ENCODE measurements around the gene STXBP6. TPM values are rescaled to one million over a fixed set of nuclear protein-coding genes. Genes with fewer than 3 reads are reported as not detected.

Gene STXBP6
- total and polyA plus RNA-seq, 2 of the 13 experiments (the other 11 are each of a cell fraction or from before 2014, with no cell fraction given): 35.3 to 42.8 TPM

- TF ChIP-seq RFXAP (CRISPR knock-in tag; IDR thresholded peaks at IDR 0.05; ENCODE audit: borderline replicate concordance) (no peak), SP1 (IDR thresholded peaks at IDR 0.05) (no peak), SP1 (CRISPR knock-in tag; IDR thresholded peaks at IDR 0.05) (no peak), ZFY (CRISPR knock-in tag; IDR thresholded peaks at IDR 0.05) (no peak), ZNF468 (CRISPR knock-in tag; IDR thresholded peaks at IDR 0.05) (no peak), STAT6 (CRISPR knock-in tag; IDR thresholded peaks at IDR 0.05; ENCODE audit: borderline replicate concordance) (0 out of 2 replicates have a peak, but pooled peaks have one; percentile 42), CBX1 (IDR thresholded peaks at IDR 0.05; ENCODE audit: low read depth) (no peak), RXRA (CRISPR knock-in tag; IDR thresholded peaks at IDR 0.05) (no peak; the same call in 1 of the 2 replicates), ZFX (CRISPR knock-in tag; IDR thresholded peaks at IDR 0.05; ENCODE audit: low read depth) (peak; percentile 69), TGIF2 (CRISPR knock-in tag; IDR thresholded peaks at IDR 0.05) (no peak), ZNF782 (CRISPR knock-in tag; IDR thresholded peaks at IDR 0.05; ENCODE audit: borderline replicate concordance) (no peak), TSC22D2 (CRISPR knock-in tag; IDR thresholded peaks at IDR 0.05; ENCODE audit: borderline replicate concordance) (no peak; the same call in 1 of the 2 replicates), NBN (conservative IDR thresholded peaks at IDR 0.05) (no peak), ZFP90 (CRISPR knock-in tag; IDR thresholded peaks at IDR 0.05; ENCODE audit: borderline replicate concordance) (no peak), PHF21A (CRISPR knock-in tag; IDR thresholded peaks at IDR 0.05) (peak; percentile 66), TFAP4 (IDR thresholded peaks at IDR 0.05; ENCODE audit: borderline replicate concordance, low read depth) (no peak), ZSCAN12 (CRISPR knock-in tag; IDR thresholded peaks at IDR 0.05) (no peak), KMT2B (CRISPR knock-in tag; IDR thresholded peaks at IDR 0.05) (no peak), ZNF460 (CRISPR knock-in tag; IDR thresholded peaks at IDR 0.05; ENCODE audit: borderline replicate concordance) (no peak), ZNF614 (CRISPR knock-in tag; IDR thresholded peaks at IDR 0.05; ENCODE audit: borderline replicate concordance) (peak; percentile 75), ZNF329 (CRISPR knock-in tag; IDR thresholded peaks at IDR 0.05; ENCODE audit: low read depth) (no peak), YEATS4 (CRISPR knock-in tag; IDR thresholded peaks at IDR 0.05; ENCODE audit: borderline replicate concordance) (no peak), ZBTB44 (CRISPR knock-in tag; IDR thresholded peaks at IDR 0.05) (no peak), ZNF740 (CRISPR knock-in tag; IDR thresholded peaks at IDR 0.05) (no peak), RBM39 (IDR thresholded peaks at IDR 0.05; ENCODE audit: low read depth, low read length, poor library complexity, severe bottlenecking) (no peak), RARA (CRISPR knock-in tag; IDR thresholded peaks at IDR 0.05) (peak; percentile 42), HNRNPH1 (optimal IDR thresholded peaks at IDR 0.05; ENCODE audit: low read depth, low read length) (no peak), NFATC3 (CRISPR knock-in tag; IDR thresholded peaks at IDR 0.05) (no peak), ZEB1 (IDR thresholded peaks at IDR 0.05; ENCODE audit: insufficient replicate concordance, low read depth) (no peak)
Measured at GRCh38 chr14:24885410-24885913, 164.5 kb downstream of the STXBP6 start (continued).

Data from HepG2 (cell line).